Breast epithelium (tissue), 4 donors: Measurements from ENCODE around the gene KHDRBS1. TPM values are rescaled to one million over a fixed set of nuclear protein-coding genes. Genes with fewer than 3 reads are reported as not detected.
"Not testable (repeated sequence)": the region's sequence is repeated elsewhere in the genome, so short reads cannot be mapped to it uniquely, and the experiment has no call there.

Source experiments
- DNase-seq, 2 donors: peaks; one replicate each; pipeline ENCODE4 v3.0.0-alpha.2; 2019; ENCODE audit warnings: low spot score in 2 of 2
- H3K27ac ChIP-seq, 2 donors: fragments of 200-600 bp; sonication (generic) in 1 of 2; one replicate each; pipeline ENCODE4 v1.5.1; 2016 to 2019; ENCODE audit warnings: mild to moderate bottlenecking in 1 of 2
- H3K27me3 ChIP-seq, 2 donors: fragments of 200-600 bp; sonication (generic) in 1 of 2; one replicate each; pipeline versions ENCODE4 v1.5.1 to v1.6.0; 2017 to 2019; ENCODE audit warnings: control low read depth in 1 of 2, mild to moderate bottlenecking in 1 of 2
- H3K36me3 ChIP-seq: fragments of 200-600 bp; one replicate; pipeline ENCODE4 v1.5.1; 2019
- H3K4me1 ChIP-seq, 2 donors: fragments of 200-600 bp; sonication (generic); one replicate each; pipeline ENCODE4 v1.5.1; 2016 to 2019; ENCODE audit warnings: control low read depth in 1 of 2
- H3K4me3 ChIP-seq, 3 donors: fragments of 200-600 bp; sonication (generic); 1 replicate in 2 of 3; 2 replicates in 1 of 3; pipeline ENCODE4 v1.5.1; 2016 to 2019; ENCODE audit warnings: mild to moderate bottlenecking in 3 of 3, moderate library complexity in 2 of 3
- H3K9me3 ChIP-seq, 2 donors: fragments of 200-600 bp; sonication (generic) in 1 of 2; one replicate each; pipeline ENCODE4 v1.5.1; 2016 to 2019; ENCODE audit warnings: control low read depth in 1 of 2
- CTCF ChIP-seq, 3 donors: fragments of 450-650 bp; IDR thresholded peaks; one replicate each; pipeline ENCODE4 v1.5.1; 2016 to 2017; ENCODE audit warnings: antibody characterized with exemption in 3 of 3, mild to moderate bottlenecking in 3 of 3, moderate library complexity in 3 of 3
- POLR2A ChIP-seq: fragments of 450-650 bp; IDR thresholded peaks from one replicate; pipeline ENCODE4 v1.6.1; 2016; ENCODE audit warnings: antibody characterized with exemption, mild to moderate bottlenecking, moderate library complexity
- POLR2AphosphoS5 ChIP-seq, 3 donors: sonication (generic); formaldehyde crosslinking; IDR thresholded peaks; one replicate each; pipeline ENCODE4 v1.6.1; 2017; ENCODE audit warnings: antibody characterized with exemption in 3 of 3
- intact Hi-C: fragments of 100-400 bp; cut with DNase I; formaldehyde crosslinking; loops from one replicate; pipeline ENCODE4 v1.15.1; 2023; ENCODE audit warnings: low total_unique reads
- total RNA-seq, 3 donors: library from RNA; depleted of rRNA; stranded (reverse); fragments of >200 nt; gene quantifications; one replicate each; pipeline ENCODE4 v1.1.0, GENCODE V29; 2016

The KHDRBS1 gene
- total RNA-seq, 3 donors from 2014 or later: 58.2 to 78.7 (median 66.9) TPM

- peaks cover 3% of the 10 kb centered on the region for H3K36me3 ChIP-seq
- no peak overlapping the region for H3K27ac ChIP-seq
Measured at GRCh38 chr1:32056598-32056997, 42.9 kb downstream of the KHDRBS1 start.

DNA sequence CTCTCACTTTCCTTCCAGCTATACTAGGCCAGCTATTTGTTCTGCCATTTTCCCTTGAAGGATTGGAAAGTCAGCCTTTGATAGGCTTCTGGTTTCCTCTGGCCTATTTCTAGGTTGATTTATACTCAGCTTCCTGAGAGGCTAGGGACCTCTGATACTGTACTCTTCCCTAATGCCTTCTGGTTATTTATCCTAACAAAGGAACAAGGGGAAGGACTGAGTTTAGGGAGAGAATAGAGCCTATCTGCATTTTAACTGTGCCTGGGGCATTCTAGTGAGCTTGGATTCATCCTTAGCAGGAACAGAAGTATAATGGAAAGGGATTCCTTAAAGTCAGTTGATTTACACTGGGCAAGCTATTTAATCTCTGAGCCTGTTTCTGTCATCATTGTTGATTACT, 47.2 kb downstream of the KHDRBS1 start:
- H3K4me1 ChIP-seq: peaks cover 0 to 8% of the 10 kb centered on the region in 2 donors
- H3K27me3 ChIP-seq: no peaks in the 10 kb centered on the region
- no peaks in the 10 kb centered on the region for H3K36me3 ChIP-seq
- no peak overlapping the region for H3K27ac ChIP-seq
- intact Hi-C loops: no loop called here
- TF ChIP-seq POLR2AphosphoS5 (IDR thresholded peaks at IDR 0.05) (no peak), CTCF (IDR thresholded peaks at IDR 0.05) (no peak), POLR2A (no peak)
- H3K4me3 ChIP-seq: no peak overlapping the region
- no peaks in the 10 kb centered on the region for H3K9me3 ChIP-seq
- no peak for DNase-seq

More at GRCh38 chr1:32056598-32056997, 42.9 kb downstream of the KHDRBS1 start:
- intact Hi-C loops: no loop called here
- Histone ChIP-seq H3K4me3 (no peak overlapping the region), H3K27me3 (no peaks in the 10 kb centered on the region), H3K9me3 (no peaks in the 10 kb centered on the region), H3K4me1 (no peaks in the 10 kb centered on the region)
- no peak for DNase-seq
- TF ChIP-seq POLR2A (no peak), CTCF (IDR thresholded peaks at IDR 0.05) (no peak), POLR2AphosphoS5 (IDR thresholded peaks at IDR 0.05) (no peak)

GRCh38 chr1:32062867-32063230, 49.2 kb downstream of the KHDRBS1 start:
- DNase-seq: no peak
- Histone ChIP-seq H3K27ac (peak overlapping the region; percentile 80 to 90), H3K4me1 (peaks cover 8 to 10% of the 10 kb centered on the region in 2 donors), H3K9me3 (no peaks in the 10 kb centered on the region), H3K36me3 (no peaks in the 10 kb centered on the region), H3K4me3 (no peak overlapping the region), H3K27me3 (no peaks in the 10 kb centered on the region)
- intact Hi-C loops: no loop called here
- TF ChIP-seq POLR2AphosphoS5 (IDR thresholded peaks at IDR 0.05): no peak
- no peak for TF ChIP-seq POLR2A
- TF ChIP-seq CTCF (IDR thresholded peaks at IDR 0.05): no peak

DNA sequence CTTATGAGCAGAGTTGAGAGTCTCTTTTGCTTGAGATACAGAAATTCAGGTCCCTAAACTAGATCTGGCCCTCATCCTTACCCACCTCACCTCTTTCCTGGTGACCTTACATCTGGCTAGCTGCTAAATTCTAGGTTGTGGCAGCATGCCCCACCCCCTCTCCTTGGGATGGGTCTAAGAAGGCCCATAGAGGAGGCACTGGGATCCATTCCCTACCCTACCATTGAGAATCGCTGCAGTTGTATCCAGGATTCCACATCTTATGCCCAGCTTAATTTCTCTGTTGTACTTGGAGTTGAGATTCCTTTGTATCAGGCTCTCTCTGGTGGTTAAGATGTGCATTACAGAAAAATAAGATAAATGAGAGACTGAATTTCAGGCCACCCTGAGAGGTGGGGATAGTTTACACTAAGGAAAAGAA, 49.6 kb downstream of the KHDRBS1 start:
- Histone ChIP-seq H3K4me1 (peaks cover 8 to 10% of the 10 kb centered on the region in 2 donors), H3K27me3 (no peaks in the 10 kb centered on the region), H3K27ac (peak overlapping the region; percentile 80 to 90), H3K9me3 (no peaks in the 10 kb centered on the region), H3K4me3 (no peak overlapping the region), H3K36me3 (no peaks in the 10 kb centered on the region)
- no peak for TF ChIP-seq POLR2AphosphoS5 (IDR thresholded peaks at IDR 0.05)
- no peak for TF ChIP-seq POLR2A
- TF ChIP-seq CTCF (IDR thresholded peaks at IDR 0.05): peak; percentile 67 to 73 (median 73)
- no peak for DNase-seq
- intact Hi-C loops: no loop called here

GRCh38 chr1:32065613-32066488, 52.2 kb downstream of the KHDRBS1 start:
- not testable (repeated sequence) for H3K27me3 ChIP-seq
- peak overlapping the region; percentile 39 to 48 for H3K27ac ChIP-seq

More at GRCh38 chr1:32065613-32066488, 52.2 kb downstream of the KHDRBS1 start:
- DNase-seq, H3K9me3 ChIP-seq, H3K4me1 ChIP-seq, intact Hi-C loops, H3K36me3 ChIP-seq, H3K4me3 ChIP-seq: not testable (repeated sequence)
